Measurements from ENCODE around the gene CRLF1. TPM values are rescaled to one million over a fixed set of nuclear protein-coding genes. Genes with fewer than 3 reads are reported as not detected.

CRLF1 gene
- total and polyA plus RNA-seq, 2 of the 8 experiments (the other 6 are each of a cell fraction or from before 2014, with no cell fraction given), result 7.2 to 10.3 TPM

DNA sequence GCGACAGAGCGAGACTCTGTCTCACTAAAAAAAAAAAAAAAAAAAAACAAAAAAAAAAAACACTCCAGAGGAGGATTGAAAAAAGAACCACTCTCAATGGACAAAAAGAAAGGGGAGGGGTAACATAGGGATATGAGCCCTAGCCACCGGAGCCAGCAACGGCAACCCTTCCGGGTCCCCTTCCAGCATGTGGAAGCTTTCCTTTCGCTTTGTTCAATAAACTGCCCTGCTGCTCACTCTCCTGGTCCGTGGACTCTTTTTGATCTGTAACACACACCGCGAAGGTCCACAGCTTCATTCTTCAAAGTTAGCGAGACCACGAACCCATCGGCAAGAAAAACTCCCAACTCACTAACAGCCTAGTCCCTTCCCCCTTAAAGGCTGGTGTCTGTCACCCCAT, 19.0 kb downstream of the CRLF1 start (continued):
- no peak for TF ChIP-seq JUND (IDR thresholded peaks at IDR 0.05; ENCODE audit: low read length)

All from H1 (cell line).